Osteoblast (primary cell): ENCODE data around the gene TRMT112. TPM values are rescaled to one million over a fixed set of nuclear protein-coding genes. Genes with fewer than 3 reads are reported as not detected.

Experiments
- DNase-seq: peaks from one replicate; pipeline ENCODE4 v3.0.0; 2011; ENCODE audit warnings: low spot score, mixed read lengths; ENCODE audit not compliant: insufficient read length; ENCODE audit errors: missing footprints
- H2AFZ ChIP-seq: 2 replicates; pipeline ENCODE4 v1.6.0; 2011; ENCODE audit warnings: mild to moderate bottlenecking, low read length
- H3K27ac ChIP-seq: 2 replicates; pipeline ENCODE4 v1.5.1; 2011; ENCODE audit warnings: mild to moderate bottlenecking, low read depth, low read length, moderate library complexity
- H3K27me3 ChIP-seq: 2 replicates; pipeline ENCODE4 v1.6.0; 2012; ENCODE audit warnings: mild to moderate bottlenecking, control low read depth, inconsistent platforms, low read length, moderate library complexity; ENCODE audit not compliant: insufficient read depth
- H3K36me3 ChIP-seq: 2 replicates; pipeline ENCODE4 v1.5.1; 2011; ENCODE audit warnings: mild to moderate bottlenecking, low read length, control low read depth, moderate library complexity; ENCODE audit not compliant: insufficient read depth
- H3K4me1 ChIP-seq: 2 replicates; pipeline ENCODE4 v1.5.1; 2011; ENCODE audit warnings: mild to moderate bottlenecking, low read length, control low read depth, moderate library complexity; ENCODE audit not compliant: insufficient read depth
- H3K4me2 ChIP-seq: 2 replicates; pipeline ENCODE4 v1.6.0; 2011; ENCODE audit warnings: mild to moderate bottlenecking, low read length; ENCODE audit not compliant: insufficient read depth
- H3K4me3 ChIP-seq: fragments of 200-600 bp; sonication (generic); 3 replicates; pipeline ENCODE4 v1.5.1; 2012; ENCODE audit warnings: mild to moderate bottlenecking, low read length, inconsistent platforms; ENCODE audit not compliant: insufficient read depth
- H3K79me2 ChIP-seq: 2 replicates; pipeline ENCODE4 v1.6.0; 2012; ENCODE audit warnings: mild to moderate bottlenecking, low read length, control low read depth, inconsistent platforms; ENCODE audit not compliant: insufficient read depth
- H3K9me3 ChIP-seq: 2 replicates; pipeline ENCODE4 v1.5.1; 2011; ENCODE audit warnings: low read depth, low read length, control low read depth
- H4K20me1 ChIP-seq: 2 replicates; pipeline ENCODE4 v1.6.0; 2012; ENCODE audit warnings: mild to moderate bottlenecking, low read length, control low read depth; ENCODE audit not compliant: insufficient read depth
- CTCF ChIP-seq: IDR thresholded peaks from 2 replicates; pipeline ENCODE4 v1.5.1; 2011; ENCODE audit warnings: mild to moderate bottlenecking, low read depth, low read length, moderate library complexity; ENCODE audit errors: extremely low read depth
- total RNA-seq: library from RNA; depleted of rRNA; stranded (reverse); fragments of >200 nt; gene quantifications from 2 replicates; pipeline ENCODE4 v1.2.3, GENCODE V29; 2012

TRMT112 gene
- total RNA-seq, 1 donor = 123 TPM

GRCh38 chr11:64331569-64332371, 14.4 kb upstream of the TRMT112 start:
- H3K9me3 ChIP-seq = no peaks in the 10 kb centered on the region
- no peak overlapping the region for H3K27ac ChIP-seq
- DNase-seq = peak; percentile 98
- no peak overlapping the region for H3K4me3 ChIP-seq
- peaks cover 34% of the 10 kb centered on the region for H3K4me1 ChIP-seq
- H4K20me1 ChIP-seq = no peaks in the 10 kb centered on the region
- peak overlapping the region; percentile 74 for H3K4me2 ChIP-seq
- TF ChIP-seq CTCF = peak; percentile 77
- H3K27me3 ChIP-seq = no peaks in the 10 kb centered on the region
- H3K79me2 ChIP-seq = no peaks in the 10 kb centered on the region
- H2AFZ ChIP-seq = peak overlapping the region; percentile 66
- H3K36me3 ChIP-seq = no peaks in the 10 kb centered on the region

GRCh38 chr11:64330888-64331287, 13.5 kb upstream of the TRMT112 start:
- Histone ChIP-seq H3K4me3 (no peak overlapping the region), H3K4me2 (no peak overlapping the region), H2AFZ (no peak overlapping the region), H3K27ac (no peak overlapping the region), H3K36me3 (no peaks in the 10 kb centered on the region), H4K20me1 (no peaks in the 10 kb centered on the region), H3K9me3 (no peaks in the 10 kb centered on the region), H3K27me3 (no peaks in the 10 kb centered on the region), H3K79me2 (no peaks in the 10 kb centered on the region), H3K4me1 (peaks cover 34% of the 10 kb centered on the region)
- no peak for TF ChIP-seq CTCF
- no peak for DNase-seq

GRCh38 chr11:64327993-64328392, 10.6 kb upstream of the TRMT112 start:
- TF ChIP-seq CTCF = no peak
- Histone ChIP-seq H4K20me1 (peaks cover 2% of the 10 kb centered on the region), H3K4me3 (no peak overlapping the region), H3K4me2 (no peak overlapping the region), H3K9me3 (no peaks in the 10 kb centered on the region), H3K27ac (no peak overlapping the region), H3K27me3 (no peaks in the 10 kb centered on the region), H3K79me2 (no peaks in the 10 kb centered on the region), H3K4me1 (peaks cover 24% of the 10 kb centered on the region), H3K36me3 (no peaks in the 10 kb centered on the region), H2AFZ (no peak overlapping the region)
- peak; percentile 29 for DNase-seq

GRCh38 chr11:64327375-64327774, 10.0 kb upstream of the TRMT112 start:
- Histone ChIP-seq H4K20me1 (peaks cover 4% of the 10 kb centered on the region), H3K79me2 (no peaks in the 10 kb centered on the region), H3K4me2 (no peak overlapping the region), H3K9me3 (no peaks in the 10 kb centered on the region), H3K36me3 (peaks cover 4% of the 10 kb centered on the region), H3K27me3 (no peaks in the 10 kb centered on the region), H3K4me3 (no peak overlapping the region), H2AFZ (no peak overlapping the region), H3K4me1 (peaks cover 24% of the 10 kb centered on the region), H3K27ac (no peak overlapping the region)
- no peak for TF ChIP-seq CTCF
- peak; percentile 41 for DNase-seq
